NCI-H2107 (cell line): ENCODE data around the gene TCP1.
"Not testable (repeated sequence)": the region's sequence is repeated elsewhere in the genome, so short reads cannot be mapped to it uniquely, and the experiment has no call there.

Experiments used
- DNase-seq: peaks from one replicate; lab custom pipeline; 2025; lab: John Stamatoyannopoulos, UW

TCP1 gene

GRCh38 chr6:159772196-159772595 is 17.2 kb downstream of the TCP1 start:
- no peak for DNase-seq

GRCh38 chr6:159769470-159769869 is 19.9 kb downstream of the TCP1 start:
- no peak for DNase-seq

- no peak for DNase-seq
These were observed 22.5 kb downstream of the TCP1 start for GRCh38 chr6:159766906-159767305.

- no peak for DNase-seq
These were observed 26.6 kb downstream of the TCP1 start for GRCh38 chr6:159762681-159763293.

GRCh38 chr6:159761873-159762680 is 27.3 kb downstream of the TCP1 start, which contains the start of gene ACAT2:
Gene ACAT2, plus strand, starts transcription at chr6:159762045. Its CDS starts 43 bp downstream, at chr6:159762088.
- DNase-seq, result peak; percentile 84

- DNase-seq, result no peak
These were observed 28.1 kb downstream of the TCP1 start for GRCh38 chr6:159761129-159761872.

- no peak for DNase-seq
These were observed 28.8 kb downstream of the TCP1 start for GRCh38 chr6:159760602-159761057.

- no peak for DNase-seq
These were observed 29.8 kb downstream of the TCP1 start for GRCh38 chr6:159759645-159760044.

- no peak for DNase-seq
These were observed 31.1 kb downstream of the TCP1 start for GRCh38 chr6:159758031-159759001.

GRCh38 chr6:159756508-159756907 is 32.9 kb downstream of the TCP1 start:
- no peak for DNase-seq

- no peak for DNase-seq
These were observed 34.2 kb downstream of the TCP1 start for GRCh38 chr6:159754959-159755914.

GRCh38 chr6:159754401-159754800 is 35.0 kb downstream of the TCP1 start:
- DNase-seq, result no peak

- no peak for DNase-seq
These were observed 36.1 kb downstream of the TCP1 start for GRCh38 chr6:159753081-159753872.

- DNase-seq, result no peak
These were observed 38.0 kb downstream of the TCP1 start for GRCh38 chr6:159751448-159751847.

GRCh38 chr6:159748127-159748526 is 41.3 kb downstream of the TCP1 start:
- not testable (repeated sequence) for DNase-seq

GRCh38 chr6:159746759-159747158 is 42.6 kb downstream of the TCP1 start:
- DNase-seq, result no peak

GRCh38 chr6:159745081-159745480 is 44.3 kb downstream of the TCP1 start:
- DNase-seq, result no peak

- DNase-seq, result no peak
These were observed 47.2 kb downstream of the TCP1 start for GRCh38 chr6:159742165-159742564.

- DNase-seq, result no peak
These were observed 50.1 kb downstream of the TCP1 start for GRCh38 chr6:159739341-159739740.
